HepG2 (cell line): ENCODE results near the gene CEP135.

Experiments used
- ATF7 ChIP-seq, 2 experiments: fragments of 450-650 bp in 1 of 2; sonication (generic) in 1 of 2; formaldehyde crosslinking in 1 of 2; IDR thresholded peaks; 2 replicates each; pipeline versions ENCODE4 v1.4.0 to v1.6.1; 2016 to 2020; ENCODE audit warnings: antibody characterized with exemption in 1 of 2, mild to moderate bottlenecking in 1 of 2, missing genetic modification reagents in 1 of 2
- HOXA7 ChIP-seq: sonication (generic); formaldehyde crosslinking; IDR thresholded peaks from 2 replicates; pipeline ENCODE4 v1.8.1; 2022; ENCODE audit warnings: mild to moderate bottlenecking, missing genetic modification reagents, moderate library complexity
- MXI1 ChIP-seq: IDR thresholded peaks from 3 replicates; pipeline ENCODE4 v1.6.1; 2012; ENCODE audit warnings: low read depth, low read length, inconsistent platforms, borderline replicate concordance
- MZF1 ChIP-seq: sonication (generic); formaldehyde crosslinking; IDR thresholded peaks from 2 replicates; pipeline ENCODE4 v1.8.1; 2023; ENCODE audit warnings: mild to moderate bottlenecking, missing genetic modification reagents, borderline replicate concordance
- POLR2A ChIP-seq, 2 experiments: IDR thresholded peaks; 2 replicates each; pipeline ENCODE4 v1.6.1; 2011; ENCODE audit warnings: low read depth in 2 of 2, low read length in 2 of 2, mild to moderate bottlenecking in 1 of 2, moderate library complexity in 1 of 2; ENCODE audit not compliant: insufficient read depth in 1 of 2
- ZBTB38 ChIP-seq: sonication (generic); formaldehyde crosslinking; IDR thresholded peaks from 2 replicates; pipeline ENCODE4 v1.5.1; 2020; ENCODE audit warnings: mild to moderate bottlenecking, missing genetic modification reagents
- ZKSCAN5 ChIP-seq: sonication (generic); formaldehyde crosslinking; IDR thresholded peaks from 2 replicates; pipeline ENCODE4 v1.5.1; 2020; ENCODE audit warnings: mild to moderate bottlenecking, missing genetic modification reagents
- ZNF17 ChIP-seq: sonication (generic); formaldehyde crosslinking; IDR thresholded peaks from 2 replicates; pipeline ENCODE4 v1.5.0; 2020; ENCODE audit warnings: mild to moderate bottlenecking, missing genetic modification reagents
- ZNF274 ChIP-seq: sonication (generic); formaldehyde crosslinking; IDR thresholded peaks from 2 replicates; pipeline ENCODE4 v1.5.1; 2020; ENCODE audit warnings: mild to moderate bottlenecking, missing genetic modification reagents
- ZNF737 ChIP-seq: sonication (generic); formaldehyde crosslinking; IDR thresholded peaks from 2 replicates; pipeline ENCODE4 v1.5.0; 2020; ENCODE audit warnings: missing genetic modification reagents, mild to moderate bottlenecking, borderline replicate concordance
- TF ChIP-seq, protein P1 (sequence below): IDR thresholded peaks from 2 replicates; pipeline ENCODE4 v1.6.1; 2016; ENCODE audit warnings: control low read depth
- TF ChIP-seq, protein P2 (sequence below): sonication (generic); formaldehyde crosslinking; IDR thresholded peaks from 2 replicates; pipeline ENCODE4 v1.5.0; 2020; ENCODE audit warnings: mild to moderate bottlenecking, missing genetic modification reagents, moderate library complexity

DNA sequence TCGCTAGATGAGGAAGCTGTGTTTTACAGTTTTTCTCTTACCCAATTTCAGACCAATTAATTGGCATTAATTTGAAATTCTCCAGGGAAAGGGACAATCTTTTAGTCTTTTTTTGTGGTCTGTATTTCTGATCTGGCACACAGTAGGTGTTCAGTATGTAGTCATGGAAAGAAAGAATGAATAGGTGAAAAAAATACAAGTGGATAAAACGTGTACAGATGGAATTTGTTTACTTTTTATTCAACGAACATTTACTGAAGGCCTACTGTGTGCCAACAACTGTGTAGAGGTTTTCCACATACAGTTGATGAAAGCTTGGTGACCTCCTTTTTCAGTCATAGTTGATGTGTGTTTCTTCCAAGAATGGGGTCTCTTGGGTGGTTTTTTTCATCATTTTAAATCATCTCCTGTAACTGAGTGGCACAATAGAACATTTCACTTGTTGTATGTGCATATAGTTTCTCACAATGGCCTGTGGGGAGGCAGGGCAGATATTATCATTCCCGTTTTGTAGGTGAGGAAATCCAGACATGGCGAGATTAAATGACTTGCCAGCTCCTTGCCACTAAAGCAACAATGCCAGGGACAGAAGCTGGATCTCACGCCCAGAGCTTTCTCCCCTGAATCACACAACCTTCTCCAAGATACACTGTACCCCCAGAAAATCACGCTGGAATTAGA is 102.4 kb downstream of the CEP135 start:
- TF ChIP-seq ZNF17 (CRISPR knock-in tag) (no peak), POLR2A (IDR thresholded peaks at IDR 0.05; ENCODE audit: insufficient read depth in 1 of 2, low read depth in 2 of 2, low read length in 2 of 2) (no peak), ATF7 (IDR thresholded peaks at IDR 0.05) (no peak), ATF7 (CRISPR knock-in tag; IDR thresholded peaks at IDR 0.05) (no peak), MZF1 (no peak), ZNF737 (CRISPR knock-in tag) (no peak), HOXA7 (no peak), ZNF274 (no peak), MXI1 (no peak), ZBTB38 (CRISPR knock-in tag) (no peak), ZKSCAN5 (no peak)
- TF ChIP-seq, protein P1, sequence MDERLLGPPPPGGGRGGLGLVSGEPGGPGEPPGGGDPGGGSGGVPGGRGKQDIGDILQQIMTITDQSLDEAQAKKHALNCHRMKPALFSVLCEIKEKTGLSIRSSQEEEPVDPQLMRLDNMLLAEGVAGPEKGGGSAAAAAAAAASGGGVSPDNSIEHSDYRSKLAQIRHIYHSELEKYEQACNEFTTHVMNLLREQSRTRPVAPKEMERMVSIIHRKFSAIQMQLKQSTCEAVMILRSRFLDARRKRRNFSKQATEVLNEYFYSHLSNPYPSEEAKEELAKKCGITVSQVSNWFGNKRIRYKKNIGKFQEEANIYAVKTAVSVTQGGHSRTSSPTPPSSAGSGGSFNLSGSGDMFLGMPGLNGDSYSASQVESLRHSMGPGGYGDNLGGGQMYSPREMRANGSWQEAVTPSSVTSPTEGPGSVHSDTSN, result no peak
- TF ChIP-seq, protein P2, sequence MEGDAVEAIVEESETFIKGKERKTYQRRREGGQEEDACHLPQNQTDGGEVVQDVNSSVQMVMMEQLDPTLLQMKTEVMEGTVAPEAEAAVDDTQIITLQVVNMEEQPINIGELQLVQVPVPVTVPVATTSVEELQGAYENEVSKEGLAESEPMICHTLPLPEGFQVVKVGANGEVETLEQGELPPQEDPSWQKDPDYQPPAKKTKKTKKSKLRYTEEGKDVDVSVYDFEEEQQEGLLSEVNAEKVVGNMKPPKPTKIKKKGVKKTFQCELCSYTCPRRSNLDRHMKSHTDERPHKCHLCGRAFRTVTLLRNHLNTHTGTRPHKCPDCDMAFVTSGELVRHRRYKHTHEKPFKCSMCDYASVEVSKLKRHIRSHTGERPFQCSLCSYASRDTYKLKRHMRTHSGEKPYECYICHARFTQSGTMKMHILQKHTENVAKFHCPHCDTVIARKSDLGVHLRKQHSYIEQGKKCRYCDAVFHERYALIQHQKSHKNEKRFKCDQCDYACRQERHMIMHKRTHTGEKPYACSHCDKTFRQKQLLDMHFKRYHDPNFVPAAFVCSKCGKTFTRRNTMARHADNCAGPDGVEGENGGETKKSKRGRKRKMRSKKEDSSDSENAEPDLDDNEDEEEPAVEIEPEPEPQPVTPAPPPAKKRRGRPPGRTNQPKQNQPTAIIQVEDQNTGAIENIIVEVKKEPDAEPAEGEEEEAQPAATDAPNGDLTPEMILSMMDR (CRISPR knock-in tag), result no peak
